IPS-18c (cell line): Measurements from ENCODE around the gene TNIK.
"Not testable (repeated sequence)": the region's sequence is repeated elsewhere in the genome, so short reads cannot be mapped to it uniquely, and the experiment has no call there.

Experiments
- H3K4me3 ChIP-seq: 2 replicates; pipeline ENCODE4 v1.7.0; 2013; ENCODE audit warnings: low read depth, mild to moderate bottlenecking, low read length, moderate library complexity; ENCODE audit not compliant: insufficient read depth
- H3K9me3 ChIP-seq: one replicate; pipeline ENCODE4 v1.6.1; 2013; ENCODE audit warnings: mild to moderate bottlenecking, low read length, moderate library complexity; ENCODE audit not compliant: control insufficient read depth, insufficient read depth

The TNIK gene

DNA sequence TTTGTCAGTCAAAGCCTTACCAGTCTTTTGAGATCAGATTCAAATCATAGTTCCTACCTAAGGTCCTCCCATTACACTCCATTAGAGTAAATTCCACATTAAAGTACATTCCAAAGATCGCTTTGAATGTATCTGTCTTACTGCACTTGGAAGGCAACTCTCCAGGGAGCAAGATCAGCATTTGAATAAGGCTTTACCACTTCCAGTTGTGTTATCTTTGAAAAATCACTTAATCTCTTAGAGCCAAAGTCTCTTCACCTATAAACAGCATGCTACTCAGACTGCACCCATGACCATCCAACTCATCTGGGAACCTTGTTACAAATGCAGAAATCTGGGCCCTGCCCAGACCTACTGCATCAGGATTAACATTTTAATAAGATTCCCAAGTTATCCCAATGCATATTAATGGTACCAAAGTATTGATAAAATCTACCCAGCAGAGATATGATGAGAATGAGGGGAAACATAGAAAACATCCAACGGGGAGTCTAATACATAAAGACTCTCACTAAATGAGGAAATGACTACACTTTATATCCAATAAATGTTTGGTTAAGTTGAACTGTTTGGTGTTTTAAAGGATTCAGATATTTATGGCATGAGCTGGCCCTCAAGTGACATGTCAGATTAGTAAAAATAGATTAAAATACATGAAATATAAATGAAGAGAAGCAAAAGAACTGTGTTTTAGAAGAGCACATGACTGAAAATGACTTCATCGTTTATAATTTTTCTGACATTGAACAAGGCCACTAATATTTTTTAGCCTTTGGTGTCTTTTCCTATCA, 75.9 kb downstream of the TNIK start:
- Histone ChIP-seq H3K9me3 (no peaks in the 10 kb centered on the region), H3K4me3 (no peak overlapping the region)

DNA sequence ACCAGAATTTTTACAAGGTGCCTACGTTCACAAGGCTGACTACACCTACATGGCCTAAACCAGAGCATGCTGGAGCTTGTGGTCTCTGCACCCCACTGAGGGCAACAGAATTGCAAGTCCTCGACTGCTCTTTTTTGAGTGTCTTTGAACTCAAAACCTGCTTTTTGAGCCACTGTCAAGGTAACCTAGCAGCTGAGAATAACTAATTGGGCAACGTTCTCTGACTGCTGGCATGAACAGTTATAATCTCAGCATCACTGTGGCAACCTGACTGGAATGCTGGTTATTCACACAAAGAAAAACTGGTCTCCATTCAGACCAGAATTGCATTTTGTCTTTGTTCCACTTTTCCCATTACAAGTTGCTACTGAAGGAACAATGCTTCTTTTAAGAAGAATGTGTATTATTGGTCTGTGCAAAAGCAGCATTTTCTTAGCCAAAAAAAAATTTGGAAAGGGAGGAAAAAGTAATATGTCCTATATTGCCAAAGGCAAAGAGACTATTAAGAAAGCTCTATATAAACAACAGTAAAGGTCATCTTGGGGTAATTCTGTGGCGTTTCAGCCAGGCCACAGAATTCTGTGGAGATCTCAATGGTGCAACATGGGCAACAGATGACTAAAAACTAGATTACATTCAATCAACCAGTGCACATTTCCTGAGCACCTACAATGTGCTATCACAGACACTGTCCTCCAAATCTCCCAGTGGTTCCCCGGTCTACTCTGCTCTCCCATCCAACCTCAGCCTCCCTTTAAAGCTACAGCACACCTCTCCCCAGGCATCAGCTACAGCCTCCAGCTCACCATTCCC, 76.8 kb downstream of the TNIK start:
- Histone ChIP-seq H3K9me3 (no peaks in the 10 kb centered on the region), H3K4me3 (no peak overlapping the region)

DNA sequence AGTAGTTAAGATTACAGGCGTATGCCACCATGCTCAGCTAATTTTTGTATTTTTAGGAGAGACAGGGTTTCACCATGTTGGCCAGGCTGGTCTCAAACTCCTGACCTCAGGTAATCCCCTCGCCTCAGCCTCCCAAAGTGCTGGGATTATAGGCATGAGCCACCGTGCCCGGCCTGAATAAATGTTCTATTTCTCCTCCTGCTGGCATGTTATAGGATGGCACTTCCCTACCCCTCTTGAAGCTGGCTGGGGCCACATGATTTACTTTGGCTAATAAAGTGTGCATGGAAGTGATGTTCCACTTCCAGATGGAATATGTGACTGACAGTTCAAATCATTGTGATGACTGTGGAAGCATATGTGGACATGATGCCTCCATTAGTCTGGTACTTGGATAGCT, 77.9 kb downstream of the TNIK start:
- not testable (repeated sequence) for H3K9me3 ChIP-seq, H3K4me3 ChIP-seq

DNA sequence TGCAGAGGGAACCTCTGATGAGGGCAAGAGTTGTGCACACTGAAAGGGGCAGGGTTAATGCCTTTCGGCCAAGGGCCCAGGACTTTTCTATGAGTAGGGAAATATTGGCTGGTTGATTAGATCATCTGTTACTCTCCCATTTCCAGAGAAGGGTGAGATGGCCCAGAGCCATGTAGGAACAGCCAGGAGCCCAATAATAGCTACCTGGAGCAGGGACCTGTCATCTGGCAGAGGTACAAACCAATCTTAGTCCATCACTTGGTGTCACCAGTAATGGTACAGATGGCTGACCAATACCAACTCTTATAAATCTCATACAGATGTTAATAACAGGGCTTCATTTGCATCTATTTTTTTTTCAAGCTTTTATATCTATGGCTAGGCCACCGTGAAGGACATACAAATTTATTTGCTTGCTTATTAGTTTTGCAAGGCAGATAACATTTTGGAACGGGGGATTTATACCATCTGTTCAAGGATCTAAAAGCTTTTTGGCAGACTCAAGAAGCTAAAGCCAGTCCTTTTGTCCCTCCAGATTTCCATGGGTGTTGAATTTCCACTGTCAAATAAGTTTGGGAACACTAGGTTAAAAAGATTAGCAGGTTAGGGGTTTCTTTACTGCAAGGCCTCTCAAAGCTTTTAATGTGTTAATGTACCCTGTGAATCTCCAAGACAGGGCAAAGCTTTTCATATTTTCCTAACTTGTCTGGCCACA, 79.3 kb downstream of the TNIK start:
- Histone ChIP-seq H3K9me3 (no peaks in the 10 kb centered on the region), H3K4me3 (no peak overlapping the region)

DNA sequence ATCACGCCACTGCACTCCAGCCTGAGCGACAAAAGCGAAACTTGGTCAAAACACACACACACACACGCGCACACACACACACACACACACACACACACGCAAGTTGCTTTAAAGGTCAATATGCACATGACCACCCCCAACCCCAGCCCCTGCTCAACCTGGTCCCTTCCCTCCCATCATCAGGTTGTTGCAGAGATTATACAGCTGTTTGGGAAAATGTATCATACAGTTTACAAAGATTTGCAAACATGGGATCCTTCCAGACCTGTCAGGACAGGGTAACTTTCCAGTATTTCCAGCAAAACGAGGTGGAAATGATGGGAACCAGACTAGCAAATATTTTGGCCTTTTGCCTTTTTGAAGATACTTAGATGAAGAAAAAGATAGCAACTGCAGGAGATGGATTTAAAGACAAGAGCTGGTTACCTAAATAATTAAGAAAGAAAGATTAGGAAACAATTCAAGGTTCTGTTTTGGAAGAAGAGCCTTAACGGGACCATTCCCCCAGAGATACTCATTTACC, 80.2 kb downstream of the TNIK start:
- no peak overlapping the region for H3K4me3 ChIP-seq
- H3K9me3 ChIP-seq = no peaks in the 10 kb centered on the region

DNA sequence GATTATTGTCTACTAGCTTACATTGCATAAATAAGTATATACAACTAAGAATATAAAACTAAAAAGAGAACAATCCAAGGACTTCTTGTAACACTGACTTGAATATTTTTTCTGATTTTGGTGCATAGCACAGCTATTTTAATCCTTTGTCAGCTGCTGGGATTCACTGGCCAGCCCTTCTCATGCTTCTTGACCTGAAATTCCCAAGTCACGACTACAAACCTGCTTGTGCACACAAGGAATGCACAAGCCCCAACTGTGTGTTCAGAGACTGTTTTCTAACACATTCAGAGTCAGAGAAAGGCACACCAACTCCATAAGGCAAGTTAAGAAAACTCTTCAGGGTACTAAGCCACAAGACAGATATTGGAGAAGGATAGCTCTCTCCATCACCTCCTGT, 80.9 kb downstream of the TNIK start:
- H3K9me3 ChIP-seq = no peaks in the 10 kb centered on the region
- no peak overlapping the region for H3K4me3 ChIP-seq

DNA sequence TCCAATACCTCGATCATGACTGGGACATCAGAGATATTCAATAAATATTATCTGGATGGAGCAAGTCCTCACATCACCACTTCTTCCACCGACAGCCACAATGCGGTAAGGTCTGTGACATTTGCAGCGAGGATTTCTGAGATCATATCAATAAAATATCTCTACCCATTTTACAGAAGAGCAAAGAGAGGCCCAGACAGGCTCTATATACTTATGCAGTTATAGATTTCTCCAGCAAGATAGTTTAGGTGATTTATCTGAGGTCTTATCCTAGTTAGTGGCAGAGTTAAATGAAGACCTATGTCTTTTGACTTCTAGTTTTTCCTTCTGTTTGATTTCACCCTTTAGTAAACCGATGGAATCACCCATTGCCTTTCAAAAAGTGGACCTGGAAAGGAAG, 81.6 kb downstream of the TNIK start:
- H3K4me3 ChIP-seq = no peak overlapping the region
- no peaks in the 10 kb centered on the region for H3K9me3 ChIP-seq

DNA sequence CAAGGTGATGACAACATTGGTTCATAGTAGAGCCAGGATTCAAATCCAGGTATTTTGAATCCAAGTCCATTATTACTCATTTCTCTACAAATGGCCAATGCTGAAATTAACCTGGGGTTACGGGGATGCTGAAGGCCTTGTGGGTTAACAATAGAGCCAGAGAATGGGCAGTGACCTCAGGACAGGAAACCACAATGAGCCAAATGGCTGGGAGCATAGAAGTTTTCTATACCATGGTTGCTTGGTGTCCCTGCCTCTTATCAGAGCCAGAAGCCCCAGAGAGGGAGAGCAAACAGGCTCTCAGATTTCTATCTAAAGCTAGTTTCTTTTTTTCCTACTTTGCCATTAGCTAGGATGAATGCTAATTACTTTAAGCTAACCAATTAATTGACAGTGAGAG, 82.3 kb downstream of the TNIK start:
- Histone ChIP-seq H3K9me3 (no peaks in the 10 kb centered on the region), H3K4me3 (no peak overlapping the region)

DNA sequence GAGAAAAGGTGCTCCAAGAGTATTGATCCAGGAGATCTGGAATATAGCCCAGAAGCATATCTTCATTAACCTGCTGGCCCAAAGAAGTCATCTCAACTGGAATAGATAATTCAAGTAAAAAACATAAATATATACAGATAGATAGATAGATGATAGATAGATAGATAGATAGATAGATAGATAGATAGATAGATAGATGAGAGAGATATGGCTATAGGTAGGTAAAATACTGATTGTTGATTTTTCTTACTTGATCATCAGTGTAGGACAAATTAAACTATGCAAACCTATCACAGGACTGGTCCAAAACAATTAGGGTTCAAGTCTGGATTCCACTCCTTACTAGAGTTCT, 83.6 kb downstream of the TNIK start:
- no peaks in the 10 kb centered on the region for H3K9me3 ChIP-seq
- H3K4me3 ChIP-seq = no peak overlapping the region

DNA sequence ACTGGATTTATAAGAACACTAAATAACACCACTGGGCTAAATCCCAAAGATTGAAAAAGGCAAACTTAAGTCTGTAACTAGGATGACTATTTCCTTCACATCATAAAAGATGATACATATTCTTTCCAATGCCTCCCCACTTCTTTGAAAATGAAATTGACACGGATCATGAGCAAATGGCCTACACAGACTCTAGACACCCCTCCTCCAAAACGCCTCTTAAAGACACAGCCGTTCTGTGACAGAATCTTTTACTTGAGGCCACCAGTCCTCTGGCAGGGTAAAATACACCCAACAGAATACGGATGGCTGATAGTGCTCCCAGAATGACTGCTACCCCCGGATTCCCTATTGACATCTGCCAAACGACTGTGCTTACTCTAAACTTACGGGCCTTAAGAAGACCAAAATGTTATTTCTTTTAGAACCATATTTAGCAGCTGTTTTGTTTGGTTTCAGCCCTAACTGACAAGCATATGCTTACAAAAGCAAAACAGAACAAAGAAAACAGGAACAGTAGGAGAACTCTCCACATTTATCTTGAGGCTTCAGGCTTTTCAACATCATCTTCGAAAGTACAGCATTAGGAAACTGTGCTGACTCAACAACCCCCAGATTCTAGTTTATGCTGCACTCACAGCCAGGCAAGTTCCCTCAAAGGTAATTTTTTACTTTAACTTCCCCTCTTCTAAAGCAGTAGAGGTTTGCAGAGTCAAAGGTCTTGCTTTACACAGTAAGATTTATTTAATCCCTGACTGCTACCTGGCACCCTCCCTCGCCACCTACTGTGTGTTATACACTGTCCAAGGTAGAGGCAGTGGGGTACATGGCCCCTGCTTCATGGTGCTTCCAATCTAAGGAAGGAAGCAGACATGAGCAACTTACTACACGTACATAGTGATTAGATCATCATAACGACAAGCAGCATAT, 84.3 kb downstream of the TNIK start:
- no peaks in the 10 kb centered on the region for H3K9me3 ChIP-seq
- no peak overlapping the region for H3K4me3 ChIP-seq

DNA sequence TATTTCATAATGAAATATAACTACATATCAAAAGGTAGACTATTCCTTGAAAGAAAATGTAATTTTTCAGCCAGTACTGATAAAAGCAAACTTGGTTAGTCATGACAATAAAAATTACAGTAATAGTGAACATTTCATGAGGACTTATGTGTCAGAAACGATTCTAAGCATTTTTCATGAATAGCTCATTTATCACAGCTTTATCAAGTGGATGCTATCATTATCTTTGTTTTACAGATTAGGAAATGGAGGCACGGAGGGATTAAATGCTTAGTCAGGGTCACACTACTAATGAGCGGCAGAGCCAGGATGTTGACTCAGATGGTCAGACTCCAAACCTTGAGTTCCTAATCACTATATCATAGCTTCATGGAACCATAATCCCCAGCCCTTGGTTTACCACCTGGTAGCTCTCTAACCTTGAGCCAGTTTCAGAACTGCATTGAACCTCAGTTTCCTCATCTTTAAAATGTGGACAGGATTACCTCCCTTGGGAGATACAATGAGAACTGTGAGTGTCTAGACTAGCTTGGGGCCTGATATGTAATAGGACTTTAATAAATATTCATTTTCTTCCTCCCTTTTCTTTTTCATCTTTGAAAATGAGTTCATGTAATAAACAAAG, 85.4 kb downstream of the TNIK start:
- no peaks in the 10 kb centered on the region for H3K9me3 ChIP-seq
- H3K4me3 ChIP-seq = no peak overlapping the region

DNA sequence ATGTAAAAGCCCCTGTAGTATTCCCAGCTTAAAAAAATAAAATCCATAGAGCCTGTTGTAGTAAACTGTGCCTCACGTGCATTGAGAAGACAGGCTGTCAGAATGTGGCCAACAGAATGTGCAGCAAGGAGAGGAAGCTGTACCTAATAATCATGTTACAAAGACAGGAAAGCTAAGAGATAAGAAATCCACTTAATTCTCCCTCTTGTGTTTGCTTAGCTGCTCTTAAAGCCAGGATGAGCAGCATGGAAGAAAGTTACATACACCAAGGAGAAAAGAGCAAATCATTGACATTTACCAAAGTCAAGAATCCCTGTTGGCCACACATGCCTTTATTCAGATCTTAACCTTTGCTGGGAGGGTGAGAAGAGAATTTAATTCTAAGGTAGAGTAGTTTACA, 85.9 kb downstream of the TNIK start:
- H3K9me3 ChIP-seq = no peaks in the 10 kb centered on the region
- H3K4me3 ChIP-seq = no peak overlapping the region

DNA sequence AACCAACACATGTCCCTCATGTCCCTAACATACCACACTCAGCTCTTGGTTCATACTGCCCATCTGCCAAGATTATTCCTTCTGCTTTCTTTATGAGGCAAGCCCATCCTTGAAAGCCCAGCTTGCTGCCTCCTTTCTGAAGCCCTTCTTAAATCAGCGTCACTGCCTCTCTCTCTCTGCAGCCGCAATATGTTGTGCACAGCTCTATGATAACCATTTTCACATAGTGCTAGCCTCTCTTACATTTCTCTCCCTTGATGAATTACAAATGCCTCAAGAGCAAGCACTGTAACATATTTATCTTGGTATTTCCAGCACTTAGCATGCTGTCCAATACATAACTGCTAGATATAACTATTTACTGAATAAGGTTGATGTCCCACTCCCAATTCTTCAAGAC, 86.5 kb downstream of the TNIK start:
- H3K9me3 ChIP-seq = no peaks in the 10 kb centered on the region
- H3K4me3 ChIP-seq = no peak overlapping the region

DNA sequence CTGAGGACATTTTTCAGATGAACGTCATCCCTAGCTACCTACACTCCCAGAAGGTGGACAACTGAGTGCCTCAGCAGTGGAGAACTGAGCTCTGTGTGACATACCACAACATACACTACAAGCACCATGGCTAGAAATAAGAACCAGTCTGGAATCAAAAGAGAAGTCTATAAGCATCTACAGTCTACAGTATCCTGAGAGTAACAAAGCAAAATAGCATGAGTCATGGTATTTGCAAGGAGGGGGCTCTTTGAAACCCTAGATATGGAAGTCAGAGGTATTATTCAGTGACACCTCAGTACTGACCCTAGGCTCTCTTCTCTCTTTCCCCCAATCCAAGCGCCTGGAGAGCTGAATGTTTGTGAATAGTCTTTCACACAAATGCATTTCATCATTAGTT, 87.5 kb downstream of the TNIK start:
- Histone ChIP-seq H3K4me3 (no peak overlapping the region), H3K9me3 (no peaks in the 10 kb centered on the region)

DNA sequence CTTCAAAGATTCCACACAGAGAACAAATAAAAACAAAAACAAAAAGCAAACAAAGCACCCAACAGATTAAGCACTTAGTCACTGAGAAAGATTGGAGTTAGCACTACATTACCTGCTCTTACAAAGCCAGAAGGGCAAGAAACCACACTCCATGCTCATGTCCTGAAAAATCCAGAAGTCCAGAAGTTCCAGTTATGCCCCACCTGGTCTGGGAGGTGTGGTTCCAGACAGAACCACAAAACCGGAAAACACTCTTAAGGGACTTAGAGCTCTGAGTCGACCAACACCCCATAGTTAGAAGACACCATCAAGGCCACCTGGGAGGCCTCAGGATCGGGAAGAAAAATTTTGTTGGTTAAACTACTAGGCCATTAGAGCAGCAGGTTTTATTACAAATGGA, 88.9 kb downstream of the TNIK start:
- no peak overlapping the region for H3K4me3 ChIP-seq
- no peaks in the 10 kb centered on the region for H3K9me3 ChIP-seq

DNA sequence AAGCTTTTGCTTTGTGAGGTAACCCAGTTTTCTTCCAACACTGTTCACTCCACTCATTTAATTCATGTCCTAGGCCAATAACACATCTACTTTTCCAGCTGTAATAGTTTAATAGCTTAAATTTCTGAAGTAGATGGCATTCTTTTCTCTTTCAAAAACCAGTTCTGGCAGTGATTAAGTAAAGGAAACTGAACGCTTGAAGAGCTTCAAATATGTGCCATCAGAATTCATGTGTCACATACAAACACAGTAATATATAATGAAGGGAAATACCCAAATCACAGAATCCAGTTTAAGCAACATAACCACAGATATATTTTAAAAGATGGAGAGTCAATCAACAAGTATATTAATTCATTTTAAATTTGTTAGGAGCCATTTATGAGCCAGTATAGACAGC, 91.0 kb downstream of the TNIK start:
- Histone ChIP-seq H3K4me3 (no peak overlapping the region), H3K9me3 (no peaks in the 10 kb centered on the region)

DNA sequence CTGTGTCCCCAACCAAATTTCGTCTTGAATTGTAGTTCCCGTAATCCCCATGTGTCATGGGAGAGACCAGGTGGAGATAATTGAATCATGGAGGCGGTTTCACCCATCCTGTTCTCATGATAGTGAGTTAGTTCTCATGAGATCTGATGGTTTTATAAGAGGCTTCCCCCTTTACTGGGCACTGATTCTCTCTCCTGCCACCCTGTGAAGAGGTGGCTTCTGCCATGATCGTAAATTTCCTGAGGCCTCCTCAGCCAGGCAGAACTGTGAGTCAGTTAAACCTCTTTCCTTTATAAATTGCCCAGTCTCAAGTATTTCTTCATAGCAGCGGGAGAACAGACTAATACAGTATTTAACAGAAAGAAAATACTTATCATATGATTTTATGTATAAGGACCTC, 93.5 kb downstream of the TNIK start:
- not testable (repeated sequence) for H3K9me3 ChIP-seq, H3K4me3 ChIP-seq
